HepG2 (cell line): ENCODE measurements around the gene TP73. TPM values are rescaled to one million over a fixed set of nuclear protein-coding genes. Genes with fewer than 3 reads are reported as not detected.
A peak's percentile ranks its signal among the peaks of the same experiment; 100 is the strongest.

Experiments used
- AGO1 ChIP-seq: fragments of 200-400 bp; formaldehyde crosslinking; IDR thresholded peaks from 2 replicates; pipeline ENCODE4 v1.6.1; 2017; ENCODE audit warnings: mild to moderate bottlenecking, low read depth, low read length, moderate library complexity; ENCODE audit not compliant: poor library complexity, severe bottlenecking
- ARID2 ChIP-seq: sonication (generic); formaldehyde crosslinking; IDR thresholded peaks from 2 replicates; pipeline ENCODE4 v1.8.1; 2022; ENCODE audit warnings: mild to moderate bottlenecking, missing genetic modification reagents, borderline replicate concordance
- MYPOP ChIP-seq: sonication (generic); formaldehyde crosslinking; IDR thresholded peaks from 2 replicates; pipeline ENCODE4 v1.8.1; 2023; ENCODE audit warnings: mild to moderate bottlenecking, moderate library complexity, missing genetic modification reagents
- RCOR2 ChIP-seq: IDR thresholded peaks from 2 replicates; pipeline ENCODE4 v1.6.1; 2016; ENCODE audit warnings: missing biosample characterization, missing genetic modification reagents
- SP1 ChIP-seq, 2 experiments: fragments of 450-650 bp in 1 of 2; sonication (generic) in 1 of 2; formaldehyde crosslinking in 1 of 2; IDR thresholded peaks; 2 replicates each; pipeline versions ENCODE4 v1.4.0 to v1.6.1; 2016 to 2020; ENCODE audit warnings: missing genetic modification reagents in 1 of 2
- THYN1 ChIP-seq: sonication (generic); formaldehyde crosslinking; IDR thresholded peaks from 2 replicates; pipeline ENCODE4 v1.8.1; 2023; ENCODE audit warnings: low read depth, mild to moderate bottlenecking, moderate library complexity, missing genetic modification reagents, borderline replicate concordance
- ZHX1 ChIP-seq: sonication (generic); formaldehyde crosslinking; IDR thresholded peaks from 2 replicates; pipeline ENCODE4 v1.8.1; 2022; ENCODE audit warnings: low read depth, mild to moderate bottlenecking, missing genetic modification reagents
- ZNF333 ChIP-seq: sonication (generic); formaldehyde crosslinking; IDR thresholded peaks from 2 replicates; pipeline ENCODE4 v1.4.0; 2020; ENCODE audit warnings: mild to moderate bottlenecking, missing genetic modification reagents, borderline replicate concordance
- ZNF343 ChIP-seq: sonication (generic); formaldehyde crosslinking; IDR thresholded peaks from 2 replicates; pipeline ENCODE4 v1.4.0; 2020; ENCODE audit warnings: mild to moderate bottlenecking, missing genetic modification reagents
- ZNF570 ChIP-seq: sonication (generic); formaldehyde crosslinking; IDR thresholded peaks from 2 replicates; pipeline ENCODE4 v1.4.0; 2020; ENCODE audit warnings: mild to moderate bottlenecking, missing genetic modification reagents, borderline replicate concordance
- polyA plus RNA-seq, 8 experiments: library from polyadenylated mRNA; depleted of rRNA in 3 of 8; stranded (reverse) in 7 of 8; unstranded in 1 of 8; fragments of >200 nt; fragmentation: Illumina TruSeq in 4 of 8; extraction: Trizol in 4 of 8; gene quantifications; 2 replicates each; pipeline versions ENCODE4 v1.2.1 to v1.2.3, GENCODE V29; 2011 to 2016; ENCODE audit warnings: low read depth in 4 of 8, missing spikeins in 1 of 8, mixed read lengths in 1 of 8; ENCODE audit not compliant: insufficient read depth in 1 of 8
- total RNA-seq, 5 experiments: library from RNA; depleted of rRNA; stranded (reverse); fragments of >200 nt; fragmentation: Illumina TruSeq; extraction: Trizol; gene quantifications; 2 replicates each; pipeline ENCODE4 v1.2.3, GENCODE V29; 2016; ENCODE audit warnings: low read depth in 1 of 5
- TF ChIP-seq, protein P1 (sequence below): sonication (generic); formaldehyde crosslinking; IDR thresholded peaks from 2 replicates; pipeline ENCODE4 v1.4.0; 2020; ENCODE audit warnings: mild to moderate bottlenecking, missing genetic modification reagents
- TF ChIP-seq, protein P2 (sequence below): sonication (generic); formaldehyde crosslinking; IDR thresholded peaks from 2 replicates; pipeline ENCODE4 v1.5.1; 2020; ENCODE audit warnings: mild to moderate bottlenecking, missing genetic modification reagents, moderate library complexity
- TF ChIP-seq, protein P3 (sequence below), 2 experiments: IDR thresholded peaks; 2 replicates each; pipeline ENCODE4 v1.6.1; 2011 to 2012; ENCODE audit warnings: low read length in 2 of 2, borderline replicate concordance in 1 of 2, low read depth in 1 of 2, mild to moderate bottlenecking in 1 of 2, moderate library complexity in 1 of 2
- TF ChIP-seq, protein P4 (sequence below): sonication (generic); formaldehyde crosslinking; IDR thresholded peaks from 2 replicates; pipeline ENCODE4 v1.5.0; 2020; ENCODE audit warnings: missing genetic modification reagents, mild to moderate bottlenecking, borderline replicate concordance

TP73 gene
- total and polyA plus RNA-seq, 2 of the 13 experiments (the other 11 are each of a cell fraction or from before 2014, with no cell fraction given) = 0.49 to 1.1 TPM

- peak; percentile 16; the same call in 1 of the 2 replicates for TF ChIP-seq ZHX1
- TF ChIP-seq ARID2 (CRISPR knock-in tag) = no peak
- TF ChIP-seq, protein P1, sequence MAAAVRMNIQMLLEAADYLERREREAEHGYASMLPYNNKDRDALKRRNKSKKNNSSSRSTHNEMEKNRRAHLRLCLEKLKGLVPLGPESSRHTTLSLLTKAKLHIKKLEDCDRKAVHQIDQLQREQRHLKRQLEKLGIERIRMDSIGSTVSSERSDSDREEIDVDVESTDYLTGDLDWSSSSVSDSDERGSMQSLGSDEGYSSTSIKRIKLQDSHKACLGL = 0 out of 2 replicates have a peak, but pooled peaks have one; percentile 31
- no peak for TF ChIP-seq ZNF570 (CRISPR knock-in tag)
- peak; percentile 25 for TF ChIP-seq AGO1
- TF ChIP-seq ZNF333 (CRISPR knock-in tag) = peak; percentile 37; the same call in 1 of the 2 replicates
- TF ChIP-seq, protein P2, sequence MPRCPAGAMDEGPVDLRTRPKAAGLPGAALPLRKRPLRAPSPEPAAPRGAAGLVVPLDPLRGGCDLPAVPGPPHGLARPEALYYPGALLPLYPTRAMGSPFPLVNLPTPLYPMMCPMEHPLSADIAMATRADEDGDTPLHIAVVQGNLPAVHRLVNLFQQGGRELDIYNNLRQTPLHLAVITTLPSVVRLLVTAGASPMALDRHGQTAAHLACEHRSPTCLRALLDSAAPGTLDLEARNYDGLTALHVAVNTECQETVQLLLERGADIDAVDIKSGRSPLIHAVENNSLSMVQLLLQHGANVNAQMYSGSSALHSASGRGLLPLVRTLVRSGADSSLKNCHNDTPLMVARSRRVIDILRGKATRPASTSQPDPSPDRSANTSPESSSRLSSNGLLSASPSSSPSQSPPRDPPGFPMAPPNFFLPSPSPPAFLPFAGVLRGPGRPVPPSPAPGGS (CRISPR knock-in tag) = no peak
- TF ChIP-seq, protein P3, sequence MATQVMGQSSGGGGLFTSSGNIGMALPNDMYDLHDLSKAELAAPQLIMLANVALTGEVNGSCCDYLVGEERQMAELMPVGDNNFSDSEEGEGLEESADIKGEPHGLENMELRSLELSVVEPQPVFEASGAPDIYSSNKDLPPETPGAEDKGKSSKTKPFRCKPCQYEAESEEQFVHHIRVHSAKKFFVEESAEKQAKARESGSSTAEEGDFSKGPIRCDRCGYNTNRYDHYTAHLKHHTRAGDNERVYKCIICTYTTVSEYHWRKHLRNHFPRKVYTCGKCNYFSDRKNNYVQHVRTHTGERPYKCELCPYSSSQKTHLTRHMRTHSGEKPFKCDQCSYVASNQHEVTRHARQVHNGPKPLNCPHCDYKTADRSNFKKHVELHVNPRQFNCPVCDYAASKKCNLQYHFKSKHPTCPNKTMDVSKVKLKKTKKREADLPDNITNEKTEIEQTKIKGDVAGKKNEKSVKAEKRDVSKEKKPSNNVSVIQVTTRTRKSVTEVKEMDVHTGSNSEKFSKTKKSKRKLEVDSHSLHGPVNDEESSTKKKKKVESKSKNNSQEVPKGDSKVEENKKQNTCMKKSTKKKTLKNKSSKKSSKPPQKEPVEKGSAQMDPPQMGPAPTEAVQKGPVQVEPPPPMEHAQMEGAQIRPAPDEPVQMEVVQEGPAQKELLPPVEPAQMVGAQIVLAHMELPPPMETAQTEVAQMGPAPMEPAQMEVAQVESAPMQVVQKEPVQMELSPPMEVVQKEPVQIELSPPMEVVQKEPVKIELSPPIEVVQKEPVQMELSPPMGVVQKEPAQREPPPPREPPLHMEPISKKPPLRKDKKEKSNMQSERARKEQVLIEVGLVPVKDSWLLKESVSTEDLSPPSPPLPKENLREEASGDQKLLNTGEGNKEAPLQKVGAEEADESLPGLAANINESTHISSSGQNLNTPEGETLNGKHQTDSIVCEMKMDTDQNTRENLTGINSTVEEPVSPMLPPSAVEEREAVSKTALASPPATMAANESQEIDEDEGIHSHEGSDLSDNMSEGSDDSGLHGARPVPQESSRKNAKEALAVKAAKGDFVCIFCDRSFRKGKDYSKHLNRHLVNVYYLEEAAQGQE (IDR thresholded peaks at IDR 0.05; ENCODE audit: borderline replicate concordance in 1 of 2, low read depth in 1 of 2, low read length in 2 of 2) = no peak
- TF ChIP-seq THYN1 (CRISPR knock-in tag) = no peak
- TF ChIP-seq MYPOP = no peak
- TF ChIP-seq ZNF343 (CRISPR knock-in tag) = no peak
- TF ChIP-seq RCOR2 (CRISPR knock-in tag) = no peak
- TF ChIP-seq, protein P4, sequence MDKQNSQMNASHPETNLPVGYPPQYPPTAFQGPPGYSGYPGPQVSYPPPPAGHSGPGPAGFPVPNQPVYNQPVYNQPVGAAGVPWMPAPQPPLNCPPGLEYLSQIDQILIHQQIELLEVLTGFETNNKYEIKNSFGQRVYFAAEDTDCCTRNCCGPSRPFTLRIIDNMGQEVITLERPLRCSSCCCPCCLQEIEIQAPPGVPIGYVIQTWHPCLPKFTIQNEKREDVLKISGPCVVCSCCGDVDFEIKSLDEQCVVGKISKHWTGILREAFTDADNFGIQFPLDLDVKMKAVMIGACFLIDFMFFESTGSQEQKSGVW (CRISPR knock-in tag) = no peak
- TF ChIP-seq SP1 (IDR thresholded peaks at IDR 0.05) = no peak
- TF ChIP-seq SP1 (CRISPR knock-in tag; IDR thresholded peaks at IDR 0.05) = no peak
These were observed 80.2 kb downstream of the TP73 start (continued) for GRCh38 chr1:3732434-3733093.
